Body of pancreas (tissue), 4 donors: ENCODE results near the gene TRIM22.

ENCODE experiments used
- CTCF ChIP-seq, 7 experiments: fragments of 450-650 bp in 4 of 7; fragments of 200-600 bp in 3 of 7; sonication (generic) in 3 of 7; IDR thresholded peaks; one replicate each; pipeline ENCODE4 v1.5.1; 2016 to 2019; ENCODE audit warnings: antibody characterized with exemption in 7 of 7
- POLR2A ChIP-seq, 3 donors: fragments of 450-650 bp; IDR thresholded peaks; one replicate each; pipeline ENCODE4 v1.6.1; 2016; ENCODE audit warnings: antibody characterized with exemption in 3 of 3, mild to moderate bottlenecking in 2 of 3

GRCh38 chr11:5671831-5672230 is 17.8 kb upstream of the TRIM22 start:
- TF ChIP-seq CTCF (IDR thresholded peaks at IDR 0.05) (no peak), POLR2A (IDR thresholded peaks at IDR 0.05) (no peak)
